Liver (tissue), 3 donors: Measurements from ENCODE around the gene CCDC97.

Source experiments
- CTCF ChIP-seq: fragments of 150-350 bp; IDR thresholded peaks from 2 replicates; pipeline ENCODE4 v1.5.1; 2017; ENCODE audit warnings: improper control_type of control experiment, low read depth, low read length; ENCODE audit not compliant: missing input control
- EGR1 ChIP-seq, 2 donors: IDR thresholded peaks; 2 replicates each; pipeline ENCODE4 v1.6.1; 2016 to 2018; ENCODE audit warnings: antibody characterized with exemption in 2 of 2, low read depth in 2 of 2
- FOXA1 ChIP-seq: IDR thresholded peaks from 2 replicates; pipeline ENCODE4 v1.6.1; 2016; ENCODE audit warnings: antibody characterized with exemption
- GABPA ChIP-seq, 2 donors: IDR thresholded peaks in 1 of 2; conservative IDR thresholded peaks in 1 of 2; 2 replicates each; pipeline ENCODE4 v1.6.1; 2016; ENCODE audit warnings: antibody characterized with exemption in 2 of 2, mild to moderate bottlenecking in 1 of 2, moderate library complexity in 1 of 2
- JUND ChIP-seq, 2 donors: IDR thresholded peaks; 2 replicates each; pipeline ENCODE4 v1.6.1; 2016; ENCODE audit warnings: antibody characterized with exemption in 2 of 2
- MAX ChIP-seq: IDR thresholded peaks from 2 replicates; pipeline ENCODE4 v1.6.1; 2016; ENCODE audit warnings: antibody characterized with exemption
- RAD21 ChIP-seq, 2 donors: IDR thresholded peaks; 2 replicates each; pipeline ENCODE4 v1.6.1; 2016; ENCODE audit warnings: antibody characterized with exemption in 2 of 2, mild to moderate bottlenecking in 2 of 2
- REST ChIP-seq: IDR thresholded peaks from 2 replicates; pipeline ENCODE4 v1.6.1; 2016; ENCODE audit warnings: antibody characterized with exemption, mild to moderate bottlenecking
- RXRA ChIP-seq, 2 donors: IDR thresholded peaks; 2 replicates each; pipeline ENCODE4 v1.6.1; 2017 to 2018; ENCODE audit warnings: antibody characterized with exemption in 2 of 2, mild to moderate bottlenecking in 1 of 2
- SP1 ChIP-seq: IDR thresholded peaks from 2 replicates; pipeline ENCODE4 v1.6.1; 2018; ENCODE audit warnings: antibody characterized with exemption, mild to moderate bottlenecking
- TAF1 ChIP-seq: conservative IDR thresholded peaks from 2 replicates; pipeline ENCODE4 v1.6.1; 2016; ENCODE audit warnings: antibody characterized with exemption, mild to moderate bottlenecking
- YY1 ChIP-seq: IDR thresholded peaks from 2 replicates; pipeline ENCODE4 v1.6.1; 2016; ENCODE audit warnings: antibody characterized with exemption, mild to moderate bottlenecking
- ZBTB33 ChIP-seq: IDR thresholded peaks from 2 replicates; pipeline ENCODE4 v1.6.1; 2016; ENCODE audit warnings: antibody characterized with exemption
- donor health status: healthy.
- donor health status: healthy.

DNA sequence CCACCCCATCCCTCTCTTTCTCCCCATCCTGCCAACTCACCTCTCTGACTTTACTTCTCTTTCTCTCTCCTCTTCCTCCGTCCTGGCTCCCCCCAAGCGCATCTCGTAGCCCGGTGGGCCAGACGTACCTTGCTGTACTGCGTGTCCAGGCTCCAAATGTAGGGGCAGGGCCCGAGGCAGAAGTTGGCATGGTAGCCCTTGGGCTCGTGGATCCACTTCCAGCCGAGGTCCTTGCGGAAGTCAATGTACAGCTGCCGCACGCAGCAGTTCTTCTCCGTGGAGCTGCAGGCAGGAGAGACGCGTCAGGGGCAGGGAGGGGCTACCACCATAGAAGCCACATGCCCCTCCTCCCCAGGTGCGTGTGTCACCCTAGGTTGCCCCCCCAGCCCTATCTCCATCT is 22.0 kb downstream of the CCDC97 start:
- TF ChIP-seq SP1: no peak
- TF ChIP-seq CTCF: no peak
- no peak for TF ChIP-seq YY1
- TF ChIP-seq RAD21 (IDR thresholded peaks at IDR 0.05): no peak
- TF ChIP-seq REST: no peak
- TF ChIP-seq MAX: no peak
- TF ChIP-seq RXRA (IDR thresholded peaks at IDR 0.05): no peak
- no peak for TF ChIP-seq TAF1
- no peak for TF ChIP-seq GABPA (IDR thresholded peaks at IDR 0.05 in 1 of 2, conservative IDR thresholded peaks at IDR 0.05 in 1 of 2)
- TF ChIP-seq JUND (IDR thresholded peaks at IDR 0.05): no peak
- no peak for TF ChIP-seq FOXA1
- no peak for TF ChIP-seq EGR1 (IDR thresholded peaks at IDR 0.05; ENCODE audit: low read depth in 2 of 2)
- no peak for TF ChIP-seq ZBTB33
